GM08714 (cell line): ENCODE results near the gene CHAD.

ENCODE experiments used
- H3K4me3 ChIP-seq: fragments of 200-500 bp; sonication (Bioruptor generic); 2 replicates; pipeline ENCODE4 v1.5.1; 2014; ENCODE audit warnings: mild to moderate bottlenecking, low read length, inconsistent platforms
- ZNF274 ChIP-seq: IDR thresholded peaks from 2 replicates; pipeline ENCODE4 v1.6.1; 2012; ENCODE audit warnings: mild to moderate bottlenecking, low read depth, low read length

The CHAD gene

GRCh38 chr17:50502301-50502990, 33.8 kb upstream of the CHAD start:
- H3K4me3 ChIP-seq, result no peak overlapping the region
- TF ChIP-seq ZNF274, result no peak

- no peak for TF ChIP-seq ZNF274
- no peak overlapping the region for H3K4me3 ChIP-seq
Measured at GRCh38 chr17:50501054-50501453, 32.4 kb upstream of the CHAD start.

- H3K4me3 ChIP-seq, result no peak overlapping the region
- TF ChIP-seq ZNF274, result no peak
Measured at GRCh38 chr17:50499721-50500120, 31.0 kb upstream of the CHAD start.

GRCh38 chr17:50499270-50499669, 30.6 kb upstream of the CHAD start:
- H3K4me3 ChIP-seq, result no peak overlapping the region
- TF ChIP-seq ZNF274, result no peak

GRCh38 chr17:50498021-50498874, 29.6 kb upstream of the CHAD start:
- H3K4me3 ChIP-seq, result no peak overlapping the region
- no peak for TF ChIP-seq ZNF274

GRCh38 chr17:50495918-50496317, 27.2 kb upstream of the CHAD start:
- no peak overlapping the region for H3K4me3 ChIP-seq
- no peak for TF ChIP-seq ZNF274

GRCh38 chr17:50495217-50495823, 26.6 kb upstream of the CHAD start:
- H3K4me3 ChIP-seq, result no peak overlapping the region
- no peak for TF ChIP-seq ZNF274

- TF ChIP-seq ZNF274, result no peak
Measured at GRCh38 chr17:50493744-50494143, 25.1 kb upstream of the CHAD start.

GRCh38 chr17:50492214-50492613, 23.5 kb upstream of the CHAD start:
- TF ChIP-seq ZNF274, result no peak
- no peak overlapping the region for H3K4me3 ChIP-seq

More at GRCh38 chr17:50493744-50494143, 25.1 kb upstream of the CHAD start:
- H3K4me3 ChIP-seq, result no peak overlapping the region

- H3K4me3 ChIP-seq, result no peak overlapping the region
- no peak for TF ChIP-seq ZNF274
Measured at GRCh38 chr17:50491505-50491904, 22.8 kb upstream of the CHAD start.

- H3K4me3 ChIP-seq, result no peak overlapping the region
- TF ChIP-seq ZNF274, result no peak
Measured at GRCh38 chr17:50488880-50489279, 20.2 kb upstream of the CHAD start.

GRCh38 chr17:50487213-50488096, 18.8 kb upstream of the CHAD start:
- TF ChIP-seq ZNF274, result no peak
- no peak overlapping the region for H3K4me3 ChIP-seq

- TF ChIP-seq ZNF274, result no peak
- no peak overlapping the region for H3K4me3 ChIP-seq
Measured at GRCh38 chr17:50484386-50485155, 15.9 kb upstream of the CHAD start.
